ENCODE results near the gene CILP.
"Not testable (repeated sequence)": the region's sequence is repeated elsewhere in the genome, so short reads cannot be mapped to it uniquely, and the experiment has no call there.

Gene CILP, protein sequence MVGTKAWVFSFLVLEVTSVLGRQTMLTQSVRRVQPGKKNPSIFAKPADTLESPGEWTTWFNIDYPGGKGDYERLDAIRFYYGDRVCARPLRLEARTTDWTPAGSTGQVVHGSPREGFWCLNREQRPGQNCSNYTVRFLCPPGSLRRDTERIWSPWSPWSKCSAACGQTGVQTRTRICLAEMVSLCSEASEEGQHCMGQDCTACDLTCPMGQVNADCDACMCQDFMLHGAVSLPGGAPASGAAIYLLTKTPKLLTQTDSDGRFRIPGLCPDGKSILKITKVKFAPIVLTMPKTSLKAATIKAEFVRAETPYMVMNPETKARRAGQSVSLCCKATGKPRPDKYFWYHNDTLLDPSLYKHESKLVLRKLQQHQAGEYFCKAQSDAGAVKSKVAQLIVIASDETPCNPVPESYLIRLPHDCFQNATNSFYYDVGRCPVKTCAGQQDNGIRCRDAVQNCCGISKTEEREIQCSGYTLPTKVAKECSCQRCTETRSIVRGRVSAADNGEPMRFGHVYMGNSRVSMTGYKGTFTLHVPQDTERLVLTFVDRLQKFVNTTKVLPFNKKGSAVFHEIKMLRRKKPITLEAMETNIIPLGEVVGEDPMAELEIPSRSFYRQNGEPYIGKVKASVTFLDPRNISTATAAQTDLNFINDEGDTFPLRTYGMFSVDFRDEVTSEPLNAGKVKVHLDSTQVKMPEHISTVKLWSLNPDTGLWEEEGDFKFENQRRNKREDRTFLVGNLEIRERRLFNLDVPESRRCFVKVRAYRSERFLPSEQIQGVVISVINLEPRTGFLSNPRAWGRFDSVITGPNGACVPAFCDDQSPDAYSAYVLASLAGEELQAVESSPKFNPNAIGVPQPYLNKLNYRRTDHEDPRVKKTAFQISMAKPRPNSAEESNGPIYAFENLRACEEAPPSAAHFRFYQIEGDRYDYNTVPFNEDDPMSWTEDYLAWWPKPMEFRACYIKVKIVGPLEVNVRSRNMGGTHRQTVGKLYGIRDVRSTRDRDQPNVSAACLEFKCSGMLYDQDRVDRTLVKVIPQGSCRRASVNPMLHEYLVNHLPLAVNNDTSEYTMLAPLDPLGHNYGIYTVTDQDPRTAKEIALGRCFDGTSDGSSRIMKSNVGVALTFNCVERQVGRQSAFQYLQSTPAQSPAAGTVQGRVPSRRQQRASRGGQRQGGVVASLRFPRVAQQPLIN

DNA sequence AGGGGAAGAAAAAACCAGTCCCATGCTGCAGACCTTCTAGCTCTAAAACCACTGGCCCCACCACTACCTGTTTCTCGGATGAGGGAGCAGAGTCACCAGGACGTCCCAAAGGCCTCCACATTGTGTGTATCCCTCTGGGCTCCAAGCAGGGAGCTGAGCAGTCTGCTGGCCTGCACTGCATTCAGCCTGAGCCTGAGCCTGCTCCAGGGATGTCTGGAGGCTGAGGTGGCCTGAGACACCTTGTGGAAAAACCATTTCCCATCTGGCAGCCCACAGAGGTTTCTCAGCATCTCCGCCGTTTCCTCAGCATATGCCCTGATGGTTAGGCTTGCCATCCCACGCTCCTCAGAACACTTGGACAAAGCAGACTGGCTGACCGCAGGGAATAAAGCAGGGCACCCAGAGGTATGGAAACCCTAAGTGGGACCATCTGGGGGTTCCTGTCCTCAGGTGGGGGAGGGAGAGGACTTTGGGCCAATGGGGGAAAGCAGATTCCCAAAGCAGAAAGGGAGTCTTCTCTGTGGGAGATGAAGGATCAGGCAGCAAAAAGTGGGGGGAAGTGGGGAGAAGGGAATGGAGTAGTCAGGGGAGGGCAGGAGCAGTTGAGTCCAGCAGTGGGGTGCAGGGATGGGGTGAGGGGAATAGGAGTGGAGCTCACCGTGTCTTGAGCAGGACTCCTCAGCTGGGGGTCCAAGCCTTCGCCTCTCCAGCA is at the start of gene CILP:
TSS of gene CILP (minus strand) at position 704 of the 712 bp plus-strand sequence. CDS start 1,718 bp downstream, outside the sequence.
- no peak for DNase-seq

DNA sequence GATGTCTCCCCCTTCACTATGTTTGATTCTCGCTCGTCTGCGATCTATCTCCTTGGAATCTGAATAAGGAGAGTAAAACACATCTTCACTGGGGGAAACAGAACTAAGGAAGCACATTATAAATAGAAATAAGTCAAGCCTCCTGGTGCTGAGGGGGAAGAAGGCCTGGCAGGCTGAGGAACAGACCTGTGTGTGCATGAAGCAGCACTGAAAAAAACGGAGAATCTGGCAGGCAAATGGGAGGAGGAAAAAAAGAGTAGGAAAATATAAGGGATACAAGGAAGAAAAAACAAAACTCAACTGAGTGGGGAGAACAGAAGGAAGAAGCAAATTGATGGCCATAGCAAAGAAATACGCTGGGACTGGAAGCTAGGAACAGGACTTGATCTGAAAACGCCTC is 49.7 kb upstream of the CILP start:
- no peak for DNase-seq

DNA sequence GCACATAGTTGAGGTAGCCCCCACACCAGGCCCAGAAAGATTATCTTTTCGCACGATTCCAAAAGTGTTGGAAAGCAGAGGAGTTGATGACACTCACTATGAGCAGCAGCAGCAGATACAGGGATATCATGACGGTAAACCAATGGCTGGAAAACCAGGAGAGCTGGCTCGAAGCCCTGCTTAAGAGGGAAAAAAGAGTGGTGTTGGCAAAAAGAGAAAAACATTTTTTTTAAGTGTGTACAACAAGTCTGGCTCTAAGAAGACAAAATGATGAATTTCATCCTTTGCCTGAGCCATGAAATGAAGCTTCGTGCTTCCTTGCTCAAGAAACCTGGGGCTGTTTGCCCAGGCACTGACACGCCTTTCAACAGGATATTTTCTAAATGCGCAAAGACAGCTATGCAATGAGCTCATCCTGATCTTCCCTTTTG is 48.1 kb upstream of the CILP start:
- no peak for DNase-seq

DNA sequence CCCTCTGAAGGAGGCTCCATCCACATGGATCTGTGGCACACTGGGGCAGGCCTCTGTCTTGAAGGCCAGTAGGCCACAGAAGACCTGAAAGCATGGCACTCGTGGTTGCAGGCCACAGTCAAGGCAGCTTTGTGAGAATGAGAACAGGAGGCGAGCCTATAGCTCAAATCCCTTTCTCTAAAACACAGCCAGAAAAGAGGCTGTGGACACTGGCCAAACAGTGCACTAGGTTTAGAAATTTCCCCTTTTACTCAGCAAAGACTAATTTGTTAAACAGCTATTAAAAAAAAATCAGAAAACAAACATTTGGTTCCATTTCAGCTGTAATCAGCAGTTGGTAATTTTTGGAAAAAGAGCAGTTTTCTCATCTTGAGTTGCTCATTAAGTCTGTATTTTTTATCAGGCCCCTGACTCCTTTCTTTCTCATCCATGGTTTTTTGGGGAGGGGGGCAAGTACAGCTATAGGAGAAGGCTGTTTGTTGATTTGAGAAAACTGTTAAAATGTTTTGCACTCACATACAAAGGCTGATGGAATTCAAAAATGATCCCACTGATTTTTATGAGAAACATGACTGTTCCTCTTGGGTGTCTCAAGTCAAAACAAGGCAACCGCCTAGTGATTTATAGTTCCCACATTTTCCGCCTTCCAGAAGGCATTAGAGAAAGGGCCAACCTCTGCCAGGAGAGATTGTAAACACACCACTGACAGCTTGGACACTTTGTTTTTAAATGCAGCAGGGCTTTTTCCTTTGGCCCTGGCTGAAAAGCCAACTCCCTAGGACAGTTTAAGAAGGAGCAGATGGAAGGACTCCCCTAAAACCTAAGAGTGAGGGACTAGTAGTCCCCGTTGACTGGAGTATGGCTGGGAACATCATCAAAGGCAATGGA is 47.3 kb upstream of the CILP start:
- DNase-seq: peak; percentile 9

DNA sequence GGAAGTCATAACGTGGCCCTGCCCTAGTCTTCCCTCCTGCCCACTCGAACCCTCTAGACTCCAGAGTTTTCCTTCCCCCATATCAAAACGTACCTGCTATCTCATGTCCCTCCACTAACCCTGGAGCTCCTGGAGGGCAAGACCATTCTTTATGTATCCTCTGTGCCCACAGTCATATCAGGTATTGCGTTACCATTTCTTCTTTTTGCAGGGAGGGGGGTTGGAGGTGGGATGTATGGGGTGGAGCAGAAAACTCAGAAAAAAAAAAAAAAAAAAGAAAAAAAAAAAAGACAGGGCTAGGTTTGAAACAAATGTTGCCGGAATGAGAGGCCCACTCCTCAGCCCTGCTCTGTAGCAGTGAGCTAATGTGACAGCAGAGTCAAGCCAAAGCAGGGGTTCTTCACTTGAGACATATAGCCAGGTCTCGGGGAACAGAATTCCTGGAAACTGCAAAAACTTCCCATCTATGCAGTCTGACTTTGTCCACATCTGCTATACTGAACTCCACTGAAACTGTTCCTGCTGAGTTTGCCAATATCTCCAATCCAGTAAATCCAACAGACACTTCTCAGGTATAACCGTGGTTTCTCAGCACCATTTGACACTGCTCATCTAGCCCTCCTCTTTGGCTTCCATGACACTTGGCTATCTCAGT is 44.3 kb upstream of the CILP start:
- no peak for DNase-seq

DNA sequence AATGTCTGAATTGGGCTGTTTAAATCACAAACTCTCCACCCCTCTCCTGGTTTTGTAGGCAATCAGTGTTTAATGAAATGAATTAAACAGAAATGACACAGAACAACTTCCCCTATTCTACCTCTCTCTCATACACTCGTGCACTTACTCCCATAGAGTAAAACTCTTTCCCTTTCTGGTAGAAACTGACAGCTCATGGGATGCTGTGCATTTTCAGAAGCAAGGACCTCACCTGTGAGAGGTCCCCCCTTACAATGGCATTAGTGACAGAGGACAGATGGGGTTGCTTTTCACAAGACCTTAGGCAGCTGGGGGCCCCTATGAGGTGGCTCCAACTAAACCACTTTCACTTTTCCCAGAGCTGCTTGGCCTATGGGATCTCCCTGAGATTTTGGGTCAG is 43.5 kb upstream of the CILP start:
- no peak for DNase-seq

DNA sequence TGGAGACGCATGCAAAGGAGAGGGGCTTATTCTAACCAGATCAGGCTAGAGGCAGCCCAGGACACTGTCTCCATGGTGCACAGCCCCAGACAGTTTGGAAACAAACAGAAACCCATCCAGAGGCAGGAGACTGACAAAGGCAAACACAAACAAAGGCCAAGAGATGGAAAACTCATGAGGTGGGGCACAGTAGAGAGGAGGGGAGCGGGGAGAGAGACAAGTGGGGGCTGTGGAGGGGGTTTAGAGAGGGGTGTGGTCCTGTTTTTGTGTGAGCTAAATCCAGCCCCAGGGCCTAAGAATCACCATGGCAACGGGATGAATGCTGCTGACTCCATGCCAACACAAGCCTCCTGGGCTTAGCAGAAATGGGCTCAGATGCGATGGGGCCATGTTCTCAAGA is 43.1 kb upstream of the CILP start:
- DNase-seq: no peak

DNA sequence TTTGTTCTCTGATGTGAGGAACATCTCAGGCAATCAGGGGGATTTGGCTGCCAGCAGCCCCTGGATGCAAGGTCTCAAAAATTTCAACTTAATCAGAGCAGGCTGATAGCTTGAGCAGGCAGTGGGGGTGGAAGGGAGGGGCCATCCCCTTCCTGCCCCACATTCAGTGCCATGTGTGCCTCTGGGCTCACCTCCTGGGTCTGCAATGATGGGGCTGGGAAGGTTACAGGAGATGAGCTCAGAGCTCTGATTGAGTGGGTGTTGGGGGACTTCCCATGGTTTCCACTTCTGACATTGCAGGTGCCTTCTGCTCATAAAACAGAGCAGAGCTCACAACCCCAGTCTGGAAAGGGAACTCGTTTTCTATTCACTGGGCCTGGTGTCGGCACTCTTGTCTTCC is 38.4 kb upstream of the CILP start:
- DNase-seq: no peak

DNA sequence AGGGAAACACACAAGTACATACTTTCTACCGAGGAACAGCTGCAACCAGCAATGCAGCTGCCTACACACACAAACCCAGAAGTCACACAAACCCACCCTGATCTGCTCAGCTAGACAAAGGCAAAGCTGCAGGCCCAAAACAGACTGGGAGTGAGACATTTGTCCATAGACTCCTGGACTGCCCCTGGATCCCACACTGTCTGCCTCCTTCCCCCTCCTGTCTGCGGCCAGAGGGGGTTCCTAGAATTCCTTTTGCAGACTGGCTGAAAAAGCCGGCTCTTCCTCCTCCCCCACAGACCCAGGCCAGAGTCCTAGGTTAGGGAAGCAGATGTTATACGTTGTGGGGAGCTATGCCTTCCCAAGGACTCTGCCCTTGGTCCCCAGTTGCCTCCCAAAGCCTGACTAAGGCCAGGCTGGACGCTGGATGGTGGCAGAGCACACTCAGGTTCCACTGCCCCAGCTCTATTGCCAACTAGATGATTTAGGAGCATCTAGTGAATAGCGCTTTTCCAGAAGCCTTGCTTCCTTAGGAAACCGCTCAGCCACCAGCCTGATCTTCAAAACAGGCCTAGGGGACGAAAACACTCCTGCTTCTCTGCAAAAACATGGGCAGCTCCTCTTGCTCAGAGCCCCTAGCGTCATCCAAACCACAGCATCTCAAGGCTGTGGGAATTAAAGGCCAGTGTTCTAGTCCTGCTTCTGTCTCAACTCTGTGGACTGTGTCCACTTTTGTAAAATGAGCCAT is 37.4 kb upstream of the CILP start:
- no peak for DNase-seq

DNA sequence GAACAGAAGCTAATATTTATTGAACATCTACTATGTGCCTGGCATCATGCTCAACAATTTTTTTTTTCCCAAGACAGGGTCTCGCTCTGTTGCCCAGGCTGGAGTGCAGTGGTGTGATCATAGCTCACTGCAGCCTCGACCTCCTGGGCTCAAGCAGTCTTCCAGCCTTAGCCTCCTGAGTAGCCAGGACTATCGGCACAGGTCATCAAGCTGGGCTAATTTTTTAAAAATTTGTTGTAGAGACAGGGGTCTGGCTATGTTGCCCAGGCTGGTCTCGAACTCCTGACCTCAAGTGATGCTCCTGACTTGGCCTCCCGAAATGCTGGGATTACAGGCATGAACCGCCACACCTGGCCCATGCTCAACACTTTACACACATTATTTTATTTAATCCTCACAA is 35.7 kb upstream of the CILP start:
- DNase-seq: no peak

DNA sequence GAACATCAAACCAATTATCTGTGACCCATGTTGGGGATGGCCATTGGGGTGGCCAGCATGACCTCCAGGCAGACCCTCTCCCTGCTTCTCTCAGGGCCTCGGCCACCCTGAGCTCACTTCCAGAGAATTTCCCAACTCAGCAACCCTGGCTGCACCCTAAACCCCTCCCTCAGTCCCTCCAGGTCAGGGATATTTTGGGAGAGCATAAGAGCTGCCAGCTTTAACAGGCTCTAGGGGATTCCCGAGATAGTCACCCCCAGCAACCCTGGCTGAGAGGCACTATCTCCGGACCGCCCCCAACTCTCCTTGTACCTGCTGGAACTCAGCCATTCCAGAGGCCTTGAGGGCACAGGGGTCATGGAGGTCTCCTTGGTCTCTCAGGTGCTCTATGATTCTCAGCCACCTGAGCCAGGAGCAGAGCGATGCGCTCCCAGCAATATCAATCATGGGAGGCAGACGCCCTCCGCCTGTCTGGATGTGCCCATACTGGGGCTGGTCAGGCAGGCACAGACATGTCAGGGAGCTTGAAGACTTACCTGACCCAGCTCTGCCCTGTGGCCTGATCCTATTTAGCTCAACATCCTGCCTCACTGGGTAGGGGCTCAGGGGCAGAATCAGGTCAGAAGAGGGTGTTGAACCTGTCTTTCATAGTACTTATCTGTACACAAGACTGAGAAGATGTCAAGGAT is 34.9 kb upstream of the CILP start:
- no peak for DNase-seq

DNA sequence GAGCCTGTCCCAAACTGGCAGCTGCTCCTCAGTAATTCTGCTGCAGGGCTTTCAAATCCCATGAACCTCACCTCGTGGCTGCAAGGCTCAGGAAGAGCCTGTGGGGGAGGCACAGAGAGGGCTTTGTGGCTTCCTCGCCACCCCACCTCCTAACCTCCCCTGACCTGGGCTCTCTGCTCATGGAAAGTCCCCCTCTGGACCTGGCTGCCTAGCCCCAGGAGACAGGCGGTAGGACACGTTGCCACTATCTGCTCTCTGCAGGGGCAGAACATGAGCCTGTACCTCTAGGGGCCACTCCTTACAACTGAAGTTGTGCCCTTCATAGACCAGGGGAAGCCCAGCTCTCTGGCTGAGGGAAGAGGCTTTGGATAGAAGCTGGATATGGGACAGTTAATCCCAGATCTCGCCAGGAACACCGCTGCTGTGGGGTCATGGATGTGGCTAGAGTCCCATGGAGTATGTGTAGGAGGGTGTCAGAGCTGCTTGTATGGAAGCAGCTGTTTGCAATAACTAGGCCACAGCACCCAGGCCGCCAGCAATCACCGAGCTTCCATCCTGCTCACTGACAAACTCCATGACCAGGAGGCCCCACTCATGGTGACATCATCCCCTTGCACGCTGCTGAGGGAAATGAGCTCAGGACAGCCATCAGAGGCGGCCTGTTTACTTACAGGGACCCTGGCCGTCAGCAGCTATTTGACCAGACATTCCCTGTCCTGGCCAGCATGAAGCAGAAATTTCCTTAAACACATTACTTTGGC is 34.0 kb upstream of the CILP start:
- no peak for DNase-seq

DNA sequence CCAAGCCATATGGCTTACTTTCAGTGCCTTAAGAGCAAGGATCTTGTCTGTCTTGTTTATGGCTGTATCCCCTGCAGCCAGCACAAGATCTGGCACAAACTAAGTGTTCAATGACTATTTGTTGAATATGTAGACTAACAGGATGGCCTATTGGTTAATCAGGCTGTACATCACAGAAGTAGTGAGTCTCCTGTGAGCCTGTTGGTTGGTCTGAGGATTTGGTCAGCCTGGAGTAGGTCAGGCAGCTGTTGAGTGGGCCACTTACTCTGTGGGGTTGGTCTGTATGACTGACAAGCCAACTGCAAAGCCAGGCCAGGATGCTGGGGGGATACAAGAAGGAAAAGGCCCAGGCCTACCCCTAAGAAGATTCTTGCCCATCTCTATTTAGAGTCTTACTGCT is 33.4 kb upstream of the CILP start:
- no peak for DNase-seq

DNA sequence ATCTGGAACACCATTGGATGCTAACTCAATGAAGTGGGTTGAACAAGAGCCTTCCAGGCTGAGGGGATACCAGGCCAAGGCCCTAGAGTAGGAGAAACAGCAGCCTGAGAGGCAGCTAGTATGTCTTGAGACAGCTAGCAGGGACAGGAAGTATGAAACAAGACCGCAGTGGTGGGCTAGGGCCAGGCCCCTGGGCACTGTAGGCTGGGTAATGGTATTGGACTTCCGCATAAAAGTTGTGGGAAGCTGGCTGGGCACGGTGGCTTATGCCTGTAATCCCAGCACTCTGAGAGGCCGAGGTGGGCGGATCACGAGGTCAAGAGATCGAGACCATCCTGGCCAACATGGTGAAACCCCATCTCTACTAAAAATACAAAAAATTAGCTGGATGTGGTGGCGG is 25.2 kb upstream of the CILP start:
- DNase-seq: not testable (repeated sequence)

DNA sequence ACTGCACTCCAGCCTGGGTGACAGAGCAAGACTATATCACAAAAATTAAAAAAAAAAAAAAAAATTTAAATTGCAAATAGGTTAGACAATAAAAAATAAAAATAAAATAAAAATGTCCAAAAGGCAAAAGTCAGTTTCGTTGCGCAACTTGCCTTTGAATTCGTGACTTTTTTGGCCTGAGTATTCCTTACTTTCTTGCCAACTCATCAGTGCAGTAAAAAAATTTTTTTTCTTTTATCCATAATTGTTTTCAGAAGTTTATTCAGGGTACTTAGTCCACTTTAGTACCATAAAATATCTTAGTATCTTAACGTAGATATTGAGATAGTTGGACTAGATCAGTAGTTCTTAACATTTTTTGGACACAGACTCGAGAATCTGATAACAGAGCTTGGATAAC is 22.4 kb upstream of the CILP start:
- no peak for DNase-seq

DNA sequence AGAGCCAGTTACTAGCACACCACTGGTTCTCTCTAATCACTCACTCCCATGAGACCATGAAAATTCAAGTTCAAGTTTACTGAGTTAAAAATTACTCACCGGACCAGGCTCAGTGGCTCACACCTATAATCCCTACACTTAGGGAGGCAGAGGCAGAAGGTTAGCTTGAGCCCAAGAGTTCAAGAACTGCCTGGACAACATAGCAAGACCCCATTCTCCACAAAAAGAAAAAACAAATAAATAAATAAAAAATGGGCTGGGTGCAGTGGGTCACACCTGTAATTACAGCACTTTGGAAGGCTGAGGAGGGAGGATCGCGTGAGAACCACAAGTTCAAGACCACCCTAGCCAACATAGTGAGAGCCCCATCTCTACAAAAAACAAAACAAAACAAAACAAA is 21.2 kb upstream of the CILP start:
- no peak for DNase-seq

DNA sequence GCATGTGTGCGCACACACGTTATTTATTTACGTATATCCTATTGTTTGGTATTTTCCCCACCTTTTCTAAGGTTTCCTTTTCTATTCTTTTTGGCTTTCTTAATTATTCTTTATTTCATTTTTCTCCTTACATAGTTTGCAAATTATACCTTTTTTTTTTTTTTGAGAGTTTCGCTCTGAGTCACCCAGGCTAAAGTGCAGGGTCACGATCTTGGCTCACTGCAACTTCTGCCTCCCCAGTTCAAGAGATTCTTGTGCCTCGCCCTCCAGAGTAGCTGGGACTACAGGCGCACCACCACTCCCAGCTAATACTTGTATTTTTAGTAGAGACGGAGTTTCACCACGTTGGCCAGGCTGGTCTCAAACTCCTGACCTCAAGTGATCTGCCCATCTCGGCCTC is 20.0 kb upstream of the CILP start:
- DNase-seq: no peak

DNA sequence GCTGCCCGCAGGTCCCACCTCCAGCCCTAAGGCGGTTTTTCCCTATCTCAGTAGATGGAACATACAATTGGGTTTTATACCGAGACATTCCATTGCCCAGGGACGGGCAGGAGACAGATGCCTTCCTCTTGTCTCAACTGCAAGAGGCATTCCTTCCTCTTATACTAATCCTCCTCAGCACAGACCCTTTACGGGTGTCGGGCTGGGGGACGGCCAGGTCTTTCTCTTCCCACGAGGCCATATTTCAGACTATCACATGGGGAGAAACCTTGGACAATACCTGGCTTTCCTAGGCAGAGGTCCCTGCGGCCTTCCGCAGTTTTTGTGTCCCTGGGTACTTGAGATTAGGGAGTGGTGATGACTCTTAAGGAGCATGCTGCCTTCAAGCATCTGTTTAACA is 15.6 kb upstream of the CILP start:
- not testable (repeated sequence) for DNase-seq

DNA sequence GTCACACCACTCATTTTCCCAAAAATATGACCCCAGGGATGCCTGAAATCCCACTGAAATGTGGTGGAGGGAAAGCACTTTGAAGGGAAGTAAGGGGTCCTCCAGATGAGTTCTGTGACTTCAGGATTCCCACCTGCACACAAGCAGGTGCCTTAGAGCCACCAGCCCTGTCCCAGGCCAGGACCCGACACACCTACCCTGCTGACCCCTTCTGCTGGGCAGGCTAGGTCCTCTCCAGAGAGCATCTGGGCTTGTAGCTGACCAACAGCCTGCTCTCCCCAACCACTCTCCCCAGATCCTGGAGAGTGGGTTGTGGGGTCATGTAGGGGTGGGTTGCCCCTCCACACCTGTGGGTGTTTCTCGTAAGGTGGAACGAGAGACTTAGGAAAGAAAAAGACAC is 14.9 kb upstream of the CILP start:
- DNase-seq: no peak
